AG10803 (cell line): Measurements from ENCODE around the gene PSMB2.
"Not testable (repeated sequence)": the region's sequence is repeated elsewhere in the genome, so short reads cannot be mapped to it uniquely, and the experiment has no call there.

Experiments used
- DNase-seq: peaks from one replicate; pipeline ENCODE4 v3.0.0; 2010; ENCODE audit warnings: low read depth
- H3K4me3 ChIP-seq: 2 replicates; pipeline ENCODE4 v1.5.1; 2011; ENCODE audit warnings: mild to moderate bottlenecking, low read length, control low read depth
- CTCF ChIP-seq: conservative IDR thresholded peaks from 2 replicates; pipeline ENCODE4 v1.5.1; 2011; ENCODE audit warnings: mild to moderate bottlenecking, low read length, control low read depth, inconsistent platforms

Gene PSMB2

GRCh38 chr1:35588197-35588910, 53.0 kb downstream of the PSMB2 start:
- TF ChIP-seq CTCF, result no peak
- no peak overlapping the region for H3K4me3 ChIP-seq
- DNase-seq, result no peak

- TF ChIP-seq CTCF, result no peak
- no peak for DNase-seq
- no peak overlapping the region for H3K4me3 ChIP-seq
Measured at GRCh38 chr1:35587736-35588135, 53.6 kb downstream of the PSMB2 start.

GRCh38 chr1:35586808-35587207, 54.5 kb downstream of the PSMB2 start:
- no peak for TF ChIP-seq CTCF
- no peak for DNase-seq
- H3K4me3 ChIP-seq, result no peak overlapping the region

GRCh38 chr1:35585805-35586204, 55.5 kb downstream of the PSMB2 start:
- DNase-seq, H3K4me3 ChIP-seq: not testable (repeated sequence)

GRCh38 chr1:35585281-35585680, 56.0 kb downstream of the PSMB2 start:
- DNase-seq, result no peak
- TF ChIP-seq CTCF, result no peak
- H3K4me3 ChIP-seq, result no peak overlapping the region

GRCh38 chr1:35581621-35582020, 59.7 kb downstream of the PSMB2 start:
- not testable (repeated sequence) for H3K4me3 ChIP-seq, DNase-seq

GRCh38 chr1:35580949-35581388, 60.4 kb downstream of the PSMB2 start:
- DNase-seq, result no peak
- no peak for TF ChIP-seq CTCF

GRCh38 chr1:35577071-35577998, 64.0 kb downstream of the PSMB2 start:
- TF ChIP-seq CTCF, result no peak
- no peak for DNase-seq
- H3K4me3 ChIP-seq, result no peak overlapping the region

More at GRCh38 chr1:35580949-35581388, 60.4 kb downstream of the PSMB2 start:
- no peak overlapping the region for H3K4me3 ChIP-seq

GRCh38 chr1:35576766-35577070, 64.6 kb downstream of the PSMB2 start:
- H3K4me3 ChIP-seq, DNase-seq: not testable (repeated sequence)
